T-cell (primary cell): Measurements from ENCODE around the gene KCTD19. TPM values are rescaled to one million over a fixed set of nuclear protein-coding genes. Genes with fewer than 3 reads are reported as not detected.

Experiments
- ATAC-seq, 4 experiments: fragments of 200-7000 bp in 3 of 4; fragments of 150-1000 bp in 1 of 4; cut with Tn5 transposase; replicated peaks in 1 of 4; 1 replicate in 3 of 4; 2 replicates in 1 of 4; pipeline ENCODE4 v1.10.0; 2021; ENCODE audit warnings: moderate library complexity in 3 of 4, mild to moderate bottlenecking in 2 of 4, moderate number of reproducible peaks in 1 of 4
- CTCF ChIA-PET, 2 donors: fragments of 300-600 bp; sonication (Branson Sonifier 250); formaldehyde crosslinking; loops; one replicate each; lab custom pipeline; 2022; ENCODE audit warnings: antibody characterized with exemption in 2 of 2; lab: Charles Lee
- POLR2A ChIA-PET, 2 donors: fragments of 300-600 bp; sonication (Branson Sonifier 250); formaldehyde crosslinking; loops; one replicate each; lab custom pipeline; 2022; ENCODE audit warnings: antibody characterized with exemption in 2 of 2; lab: Charles Lee
- DNase-seq, 35 experiments: peaks; one replicate each; pipeline versions ENCODE4 v3.0.0 to v3.0.0-alpha.2; 2013 to 2023
- H3K27ac ChIP-seq: one replicate; pipeline ENCODE4 v1.5.1; 2013; ENCODE audit warnings: low read length
- H3K27me3 ChIP-seq, 2 experiments: replicated peaks in 1 of 2; 1 replicate in 1 of 2; 2 replicates in 1 of 2; pipeline versions ENCODE4 v1.6.1 to v1.7.0; 2013; ENCODE audit warnings: low read length in 1 of 2, mixed read lengths in 1 of 2; ENCODE audit not compliant: control insufficient read depth in 2 of 2, insufficient read depth in 2 of 2; ENCODE audit errors: extremely low read depth in 1 of 2
- H3K36me3 ChIP-seq, 2 donors: 1 replicate in 1 of 2; 2 replicates in 1 of 2; pipeline versions ENCODE4 v1.6.1 to v1.7.0; 2013; ENCODE audit warnings: low read length in 1 of 2; ENCODE audit not compliant: control insufficient read depth in 2 of 2, insufficient read depth in 1 of 2; ENCODE audit errors: extremely low read depth in 1 of 2
- H3K4me1 ChIP-seq, 2 experiments: 1 replicate in 1 of 2; 2 replicates in 1 of 2; pipeline versions ENCODE4 v1.6.1 to v1.7.0; 2013; ENCODE audit warnings: low read length in 2 of 2, mixed read lengths in 1 of 2; ENCODE audit not compliant: insufficient read depth in 2 of 2, control insufficient read depth in 1 of 2; ENCODE audit errors: extremely low read depth in 1 of 2
- H3K4me3 ChIP-seq, 2 donors: 1 replicate in 1 of 2; 2 replicates in 1 of 2; pipeline versions ENCODE4 v1.5.1 to v1.7.0; 2013; ENCODE audit warnings: mild to moderate bottlenecking in 2 of 2, low read length in 1 of 2, moderate library complexity in 1 of 2; ENCODE audit not compliant: control insufficient read depth in 1 of 2; ENCODE audit errors: extremely low read depth in 1 of 2
- H3K9me3 ChIP-seq: 2 replicates; pipeline ENCODE4 v1.7.0; 2013
- H3K27ac Mint-ChIP-seq, 2 donors: one replicate each; pipeline ENCODE4 v1.8.0; 2020 to 2021; ENCODE audit warnings: mild to moderate bottlenecking in 2 of 2, mixed read lengths in 2 of 2
- H3K27me3 Mint-ChIP-seq, 2 donors: one replicate each; pipeline ENCODE4 v1.8.0; 2021 to 2022; ENCODE audit warnings: mixed read lengths in 2 of 2
- H3K36me3 Mint-ChIP-seq: one replicate; pipeline ENCODE4 v1.8.0; 2021; ENCODE audit warnings: mixed read lengths
- H3K4me1 Mint-ChIP-seq, 3 donors: one replicate each; pipeline ENCODE4 v1.8.0; 2020 to 2022; ENCODE audit warnings: mixed read lengths in 3 of 3, mild to moderate bottlenecking in 1 of 3
- H3K4me3 Mint-ChIP-seq, 3 donors: one replicate each; pipeline ENCODE4 v1.8.0; 2020 to 2022; ENCODE audit warnings: mild to moderate bottlenecking in 3 of 3, mixed read lengths in 3 of 3, moderate library complexity in 3 of 3
- H3K9me3 Mint-ChIP-seq, 3 donors: one replicate each; pipeline ENCODE4 v1.8.0; 2020 to 2022; ENCODE audit warnings: mixed read lengths in 3 of 3
- whole genome bisulfite sequencing: methylation state at CpG from one replicate; pipeline ENCODE4 v1.1.5; 2013; ENCODE audit warnings: missing lambda C conversion rate; ENCODE audit not compliant: insufficient coverage; 5-methylcytosine and 5-hydroxymethylcytosine counted together
- total RNA-seq, 35 experiments: library from RNA in 6 of 35; stranded (reverse) in 6 of 35; fragments of 120-200 nt in 1 of 35; gene quantifications; one replicate each; pipeline versions ENCODE4 v1.2.1 to v1.2.4 and lab custom pipeline; 2013 to 2026

Gene KCTD19
- total RNA-seq, 5 donors from 2014 or later (not counting 1 experiment from before 2014, with no cell fraction given), result not detected

DNA sequence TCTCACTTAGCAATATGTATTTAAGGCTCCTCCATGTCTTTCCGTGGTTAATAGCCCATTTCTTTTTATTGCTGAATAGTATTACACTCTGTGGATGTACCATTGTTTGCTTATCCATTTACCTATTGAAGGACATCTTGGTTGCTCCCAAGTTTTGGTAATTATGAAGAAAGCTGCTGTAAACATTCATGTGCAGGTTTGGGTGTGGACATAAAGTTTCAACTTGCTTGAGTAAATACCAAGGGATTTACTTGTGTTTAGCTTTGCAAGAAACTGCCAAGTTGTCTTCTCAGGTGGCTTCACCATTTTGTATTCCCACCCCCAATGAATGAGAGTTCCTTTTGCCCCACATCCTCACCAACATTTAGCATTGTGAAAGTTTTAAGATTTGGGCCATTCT, 9.6 kb upstream of the KCTD19 start:
- no CpG with 5 or more reads among the region's 1 CpG for WGBS
- no peak overlapping the region for H3K4me3 Mint-ChIP-seq

DNA sequence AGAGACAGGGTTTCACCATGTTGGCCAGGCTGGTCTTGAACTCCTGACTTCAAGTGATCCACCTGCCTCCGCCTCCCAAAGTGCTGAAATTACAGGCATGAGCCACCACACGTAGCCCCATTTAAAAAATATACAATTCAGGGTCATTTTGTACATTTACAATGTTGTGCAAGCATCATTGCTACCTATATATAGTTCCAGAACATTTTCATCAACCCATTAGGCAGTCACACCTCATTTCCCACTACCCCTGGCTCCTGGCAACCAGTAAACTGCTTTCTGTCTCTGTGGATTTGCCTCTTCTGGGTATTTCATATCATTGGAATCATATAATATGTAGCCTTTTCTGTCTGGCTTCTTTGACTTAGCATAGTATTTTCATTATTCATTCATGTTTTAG, 6.8 kb upstream of the KCTD19 start:
- H3K36me3 Mint-ChIP-seq, result no peaks in the 10 kb centered on the region
- no peak overlapping the region for H3K27ac ChIP-seq
- DNase-seq, result no peak
- ATAC-seq, result no peak
- peaks cover 0 to 16% of the 10 kb centered on the region in 2 experiments for H3K27me3 ChIP-seq
- peaks cover 4 to 10% (median 7%) of the 10 kb centered on the region in 3 donors for H3K9me3 Mint-ChIP-seq
- no peaks in the 10 kb centered on the region for H3K4me1 ChIP-seq
- H3K4me3 ChIP-seq, result no peak overlapping the region
- no peaks in the 10 kb centered on the region for H3K4me1 Mint-ChIP-seq
- no peak overlapping the region for H3K4me3 Mint-ChIP-seq
- POLR2A ChIA-PET, result no interaction called here
- H3K36me3 ChIP-seq, result no peaks in the 10 kb centered on the region
- WGBS, result 75% methylated on average over 2 of the region's 2 CpGs
- H3K27ac Mint-ChIP-seq, result no peak overlapping the region
- CTCF ChIA-PET, result no interaction called here
- peaks cover 0 to 7% of the 10 kb centered on the region in 2 donors for H3K27me3 Mint-ChIP-seq
- H3K9me3 ChIP-seq, result no peaks in the 10 kb centered on the region

More for the DNA sequence above, 9.6 kb upstream of the KCTD19 start:
- POLR2A ChIA-PET, result no interaction called here
- no peak for ATAC-seq
- Histone ChIP-seq H3K4me1 (no peaks in the 10 kb centered on the region), H3K27ac (no peak overlapping the region), H3K36me3 (no peaks in the 10 kb centered on the region), H3K4me3 (no peak overlapping the region), H3K27me3 (peaks cover 0 to 16% of the 10 kb centered on the region in 2 experiments), H3K9me3 (no peaks in the 10 kb centered on the region)
- Mint-ChIP-seq H3K9me3 (peaks cover 4 to 10% (median 7%) of the 10 kb centered on the region in 3 donors), H3K4me1 (no peaks in the 10 kb centered on the region), H3K27me3 (peaks cover 0 to 8% of the 10 kb centered on the region in 2 donors), H3K36me3 (no peaks in the 10 kb centered on the region), H3K27ac (no peak overlapping the region)
- CTCF ChIA-PET, result interaction anchor here in 1 of 2 donors (0.7 kb wide), 1 partner anchor 69 kb away, joined by 3 read pairs; no protein-coding TSS in a partner anchor
- no peak for DNase-seq

DNA sequence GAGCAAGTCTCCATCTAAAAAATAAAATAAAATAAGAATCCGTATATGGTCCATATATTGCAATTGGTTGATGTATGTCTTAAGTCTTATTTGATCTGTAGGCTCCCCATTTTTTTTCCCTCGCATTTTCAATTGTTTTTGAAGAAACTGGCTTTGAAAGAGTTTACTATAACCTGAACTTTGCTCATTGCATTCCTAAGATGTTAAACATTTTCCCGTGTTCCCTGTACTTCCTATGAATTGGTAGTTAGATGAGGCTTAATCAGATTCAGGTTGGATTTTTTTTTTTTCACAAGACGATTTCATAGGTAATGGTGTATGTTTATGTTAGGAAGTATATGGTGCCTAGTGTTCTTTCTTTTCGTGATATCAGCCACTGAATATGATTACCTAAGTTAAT, 3.4 kb upstream of the KCTD19 start:
- Histone ChIP-seq H3K4me1 (peaks cover 3 to 19% of the 10 kb centered on the region in 2 experiments), H3K4me3 (no peak overlapping the region), H3K27ac (no peak overlapping the region), H3K36me3 (no peaks in the 10 kb centered on the region), H3K27me3 (peaks cover 0 to 30% of the 10 kb centered on the region in 2 experiments), H3K9me3 (no peaks in the 10 kb centered on the region)
- WGBS, result no CpG with 5 or more reads among the region's 5 CpGs
- Mint-ChIP-seq H3K27me3 (peaks cover 3 to 20% of the 10 kb centered on the region in 2 donors), H3K9me3 (peaks cover 0 to 4% (median 0%) of the 10 kb centered on the region in 3 donors), H3K4me3 (no peak overlapping the region), H3K36me3 (no peaks in the 10 kb centered on the region), H3K4me1 (peaks cover 8 to 19% (median 17%) of the 10 kb centered on the region in 3 donors), H3K27ac (no peak overlapping the region)
- ATAC-seq (no peak), DNase-seq (no peak)
- CTCF ChIA-PET, result no interaction called here
- POLR2A ChIA-PET, result no interaction called here

DNA sequence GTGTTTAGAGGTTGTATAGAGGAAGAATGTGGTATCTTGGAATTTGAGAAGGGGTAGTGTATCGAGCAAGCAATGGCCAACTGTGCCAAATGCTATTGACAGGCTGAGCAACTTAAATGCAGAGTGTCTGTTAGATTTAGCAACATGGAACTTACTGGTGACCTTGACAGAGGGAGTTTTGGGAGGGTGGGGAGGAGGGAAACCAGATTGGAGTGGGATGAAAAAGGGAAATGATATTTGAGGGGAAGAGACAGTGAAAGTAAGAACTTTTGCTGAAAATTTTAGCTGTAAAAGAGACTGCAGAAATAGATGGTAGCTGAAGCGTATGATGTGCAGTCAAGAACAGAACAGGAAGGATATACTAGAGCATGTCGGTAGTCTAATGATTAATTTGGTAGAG, 1.2 kb upstream of the KCTD19 start:
- H3K27ac Mint-ChIP-seq, result peak overlapping the region in 1 of 2 donors; percentile 9
- no peak overlapping the region for H3K27ac ChIP-seq
- H3K36me3 ChIP-seq, result no peaks in the 10 kb centered on the region
- H3K27me3 ChIP-seq, result peaks cover 0 to 25% of the 10 kb centered on the region in 2 experiments
- ATAC-seq (no peak), DNase-seq (no peak)
- POLR2A ChIA-PET, result no interaction called here
- peaks cover 8 to 19% (median 17%) of the 10 kb centered on the region in 3 donors for H3K4me1 Mint-ChIP-seq
- H3K9me3 Mint-ChIP-seq, result no peaks in the 10 kb centered on the region
- peak overlapping the region in 1 of 3 donors; percentile 47 for H3K4me3 Mint-ChIP-seq
- WGBS, result 83% methylated on average over 2 of the region's 3 CpGs
- CTCF ChIA-PET, result interaction anchor here in 1 of 2 donors (0.6 kb wide), 1 partner anchor 479 kb away, joined by 3 read pairs; the partner anchor contains the start of genes RANBP10 and TSNAXIP1
- H3K36me3 Mint-ChIP-seq, result no peaks in the 10 kb centered on the region
- peaks cover 3 to 19% of the 10 kb centered on the region in 2 experiments for H3K4me1 ChIP-seq
- no peaks in the 10 kb centered on the region for H3K9me3 ChIP-seq
- H3K4me3 ChIP-seq, result no peak overlapping the region
- H3K27me3 Mint-ChIP-seq, result peaks cover 19 to 39% of the 10 kb centered on the region in 2 donors

DNA sequence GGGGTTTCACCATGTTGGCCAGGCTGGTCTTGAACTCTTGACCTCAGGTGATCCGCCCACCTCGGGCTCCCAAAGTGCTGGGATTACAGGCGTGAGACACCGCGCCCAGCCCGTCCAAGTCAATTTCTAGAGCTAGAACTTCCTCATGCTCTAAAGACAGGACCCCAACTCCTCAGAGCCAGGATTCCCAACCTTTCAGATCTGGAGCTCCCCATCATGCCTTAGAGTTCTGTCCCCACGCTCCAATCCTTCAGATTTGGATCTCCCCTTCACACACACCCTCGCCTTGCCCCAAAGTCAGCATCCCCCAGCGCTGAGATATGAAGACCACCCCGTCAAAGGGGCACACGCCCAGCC, 448 bp downstream of the KCTD19 start:
- Mint-ChIP-seq H3K36me3 (no peaks in the 10 kb centered on the region), H3K27me3 (peaks cover 26 to 51% of the 10 kb centered on the region in 2 donors), H3K27ac (peak overlapping the region; percentile 1 to 23), H3K9me3 (no peaks in the 10 kb centered on the region), H3K4me1 (peaks cover 8 to 19% (median 17%) of the 10 kb centered on the region in 3 donors), H3K4me3 (peak overlapping the region; percentile 75 to 85 (median 76))
- no peaks in the 10 kb centered on the region for H3K36me3 ChIP-seq
- CTCF ChIA-PET, result interaction anchor here in 1 of 2 donors (0.6 kb wide), 1 partner anchor 173 kb away, joined by 3 read pairs; no protein-coding TSS in a partner anchor
- DNase-seq (no peak), ATAC-seq (no peak)
- peaks cover 0 to 25% of the 10 kb centered on the region in 2 experiments for H3K27me3 ChIP-seq
- WGBS, result 12% methylated on average over 5 of the region's 11 CpGs
- H3K4me1 ChIP-seq, result peaks cover 3 to 19% of the 10 kb centered on the region in 2 experiments
- POLR2A ChIA-PET, result interaction anchor here in 1 of 2 donors (0.6 kb wide), 1 partner anchor 107 kb away, joined by 8 read pairs; no protein-coding TSS in a partner anchor
- no peak overlapping the region for H3K27ac ChIP-seq
- no peaks in the 10 kb centered on the region for H3K9me3 ChIP-seq
- H3K4me3 ChIP-seq, result peak overlapping the region; percentile 53 to 90

DNA sequence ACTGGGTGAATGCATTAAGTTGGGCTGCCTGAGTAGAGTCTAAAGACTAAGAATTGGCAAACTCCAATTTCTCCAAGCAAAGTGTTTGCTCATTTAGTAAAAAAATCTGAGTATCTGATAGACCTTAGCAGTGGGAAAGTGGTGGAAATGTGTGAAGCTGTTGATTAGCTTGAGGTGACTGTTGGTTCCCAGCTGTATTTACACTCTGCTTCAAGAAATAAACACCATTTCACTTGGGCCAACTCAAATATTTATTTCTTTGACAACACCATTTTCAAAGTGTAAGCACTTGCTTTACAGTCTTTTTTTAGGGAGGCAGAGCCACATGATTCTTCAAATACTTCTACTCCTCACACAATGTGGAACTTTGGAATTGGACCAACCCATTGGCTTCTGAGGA, 8.7 kb downstream of the KCTD19 start:
- H3K4me1 Mint-ChIP-seq, result no peaks in the 10 kb centered on the region
- H3K9me3 ChIP-seq, result no peaks in the 10 kb centered on the region
- peaks cover 0 to 20% of the 10 kb centered on the region in 2 experiments for H3K27me3 ChIP-seq
- H3K27ac ChIP-seq, result no peak overlapping the region
- no peak for DNase-seq
- no peaks in the 10 kb centered on the region for H3K36me3 Mint-ChIP-seq
- H3K4me3 Mint-ChIP-seq, result no peak overlapping the region
- peaks cover 28 to 39% of the 10 kb centered on the region in 2 donors for H3K27me3 Mint-ChIP-seq
- ChIA-PET POLR2A (no interaction called here), CTCF (no interaction called here)
- H3K4me3 ChIP-seq, result no peak overlapping the region
- H3K27ac Mint-ChIP-seq, result no peak overlapping the region
- no peaks in the 10 kb centered on the region for H3K4me1 ChIP-seq
- no peaks in the 10 kb centered on the region for H3K9me3 Mint-ChIP-seq
- no peak for ATAC-seq
- no peaks in the 10 kb centered on the region for H3K36me3 ChIP-seq
